Limb (tissue), 2 donors: Measurements from ENCODE around the gene SLC22A9.

ENCODE experiments used
- DNase-seq, 2 donors: peaks; one replicate each; pipeline ENCODE4 v3.0.0-alpha.2; 2016; ENCODE audit errors: extremely low spot score in 2 of 2

SLC22A9 gene

DNA sequence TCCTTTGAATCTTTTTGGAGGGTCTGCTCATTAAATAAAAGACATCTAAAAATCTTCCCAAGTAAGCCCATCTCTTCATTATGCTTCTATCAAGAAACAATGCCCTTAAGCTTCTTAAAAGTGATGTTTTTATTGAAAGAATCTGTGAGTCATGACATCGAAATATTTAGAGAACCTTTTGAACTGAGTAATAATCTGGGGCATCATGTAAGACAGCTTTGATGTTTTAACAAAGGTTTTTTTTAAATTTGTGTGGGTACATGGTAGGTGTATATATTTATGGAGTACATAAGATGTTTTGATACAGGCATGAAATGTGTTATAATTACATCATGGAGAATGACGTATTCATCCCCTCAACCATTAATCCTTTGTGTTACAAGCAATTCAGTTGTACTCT is 74.6 kb downstream of the SLC22A9 start:
- DNase-seq: no peak

DNA sequence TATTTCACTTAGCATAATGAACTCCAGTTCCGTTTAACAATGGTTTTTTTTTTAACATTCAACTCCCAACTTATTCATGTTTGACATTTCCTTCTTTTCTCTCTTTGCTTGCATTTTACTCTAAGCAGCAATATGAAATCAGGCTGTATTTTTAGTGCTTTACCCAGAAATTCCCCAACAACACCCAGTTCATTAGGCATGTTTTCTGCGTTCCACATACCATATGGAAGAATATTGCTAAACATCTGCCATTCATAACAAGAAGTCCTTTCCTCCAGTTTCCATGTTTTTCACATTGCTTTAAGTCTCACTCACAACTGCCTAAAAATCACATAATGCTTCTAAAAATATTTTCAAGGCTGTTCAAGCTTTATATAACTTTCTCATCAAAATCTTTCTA is 75.5 kb downstream of the SLC22A9 start:
- DNase-seq: no peak

DNA sequence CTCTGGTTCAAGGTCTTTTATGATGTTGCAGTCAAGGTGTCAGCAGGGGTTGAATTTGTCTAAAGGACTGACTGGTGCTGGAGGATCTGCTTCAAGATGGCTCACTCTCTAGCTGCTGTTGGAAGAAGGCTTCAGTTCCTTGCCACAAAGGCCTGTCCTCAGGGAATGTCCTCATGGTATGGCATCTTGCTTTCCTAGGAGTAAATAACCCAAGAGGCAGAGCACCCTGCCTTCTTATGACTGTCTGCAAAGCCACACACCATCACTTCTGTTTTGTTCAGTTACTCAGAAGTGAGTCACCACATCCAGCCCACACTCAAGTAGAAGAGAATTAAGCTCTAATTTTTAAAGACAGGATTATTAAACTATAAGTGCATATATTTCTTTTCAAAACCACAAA is 76.1 kb downstream of the SLC22A9 start:
- no peak for DNase-seq

DNA sequence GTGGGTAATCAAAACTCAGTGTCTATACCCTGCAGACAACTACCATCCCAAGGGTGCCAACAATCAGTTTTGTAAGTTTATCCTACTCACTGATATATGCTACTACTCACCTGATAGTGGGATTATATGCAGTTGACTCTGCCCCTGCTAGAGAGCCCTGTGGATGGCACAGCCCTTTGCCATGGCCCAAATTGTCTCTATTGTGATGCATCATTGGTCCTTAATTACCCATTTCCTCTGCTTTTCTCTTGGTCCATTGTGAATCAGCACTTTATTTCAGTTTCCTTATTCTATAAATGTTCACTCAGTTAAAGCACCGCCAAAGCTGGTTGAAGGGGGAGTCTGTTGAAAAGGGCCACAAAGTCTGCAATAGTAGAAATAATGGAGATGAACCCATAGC is 79.1 kb downstream of the SLC22A9 start:
- DNase-seq: no peak

DNA sequence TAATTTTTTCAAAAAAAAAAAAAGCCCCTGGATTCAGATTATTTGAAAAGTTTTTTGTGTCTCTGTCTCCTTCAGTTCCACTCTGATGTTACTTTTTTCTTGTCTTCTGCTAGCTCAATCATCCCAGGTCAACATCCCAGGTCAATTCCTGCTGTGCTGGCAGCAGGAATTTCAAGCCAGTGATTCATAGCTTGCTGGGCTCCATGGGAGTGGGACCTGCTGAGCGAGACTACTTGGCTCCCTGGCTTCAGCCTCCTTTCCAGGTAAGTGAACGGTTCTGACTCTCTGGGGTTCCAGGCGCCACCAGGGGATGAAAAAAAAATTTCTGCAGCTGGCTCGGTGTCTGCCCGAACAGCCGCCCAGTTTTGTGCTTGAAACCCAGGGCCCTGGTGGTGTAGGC is 90.0 kb downstream of the SLC22A9 start:
- DNase-seq: no peak
